GM19193 (cell line): ENCODE data around the gene RPRD1B.

Experiments
- POLR2A ChIP-seq: IDR thresholded peaks from 4 replicates; pipeline ENCODE4 v1.6.1; 2011; ENCODE audit not compliant: insufficient read depth, insufficient read length; ENCODE audit errors: extremely low read depth

The RPRD1B gene

GRCh38 chr20:37995856-37996605, 37.5 kb upstream of the RPRD1B start:
- no peak for TF ChIP-seq POLR2A

DNA sequence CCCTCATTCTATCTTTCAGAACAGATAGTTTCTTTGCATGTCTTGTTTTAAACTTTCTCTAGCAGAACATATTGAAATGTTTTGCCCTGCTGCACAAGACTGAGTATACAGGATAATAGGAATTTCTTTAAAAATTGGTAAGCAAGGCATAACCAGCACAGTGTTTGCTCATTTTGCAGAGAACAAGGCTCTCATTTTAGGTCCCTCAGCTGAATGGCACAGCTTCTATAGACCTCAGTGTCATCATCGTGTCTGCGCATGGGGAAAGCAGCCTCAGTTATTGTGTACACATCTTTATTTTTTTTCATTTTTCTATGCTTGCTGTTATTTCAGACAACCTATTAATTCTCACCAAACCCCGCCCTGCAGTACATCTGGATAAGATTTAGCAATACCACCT, 36.0 kb upstream of the RPRD1B start:
- TF ChIP-seq POLR2A: no peak

GRCh38 chr20:37999526-38000263, 33.9 kb upstream of the RPRD1B start:
- no peak for TF ChIP-seq POLR2A

DNA sequence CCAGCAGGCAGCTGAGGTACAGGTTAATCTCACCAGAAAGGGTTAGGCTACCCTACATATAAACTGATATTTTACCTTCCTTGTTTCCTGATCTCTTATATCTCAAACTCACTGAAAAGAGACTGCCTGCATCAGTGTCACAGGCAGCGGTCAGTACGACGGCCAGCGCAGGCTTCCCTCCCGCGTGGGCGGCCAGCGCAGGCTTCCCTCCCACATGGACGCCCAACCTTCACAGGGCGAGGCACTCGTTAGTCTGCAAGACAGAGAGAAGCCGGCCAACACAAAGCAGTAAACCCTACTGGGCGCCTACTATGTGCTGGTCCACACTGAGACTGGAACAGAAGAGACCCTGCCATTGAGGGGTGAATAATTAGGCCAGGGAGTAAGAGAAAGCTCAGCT, 33.3 kb upstream of the RPRD1B start:
- TF ChIP-seq POLR2A: no peak

DNA sequence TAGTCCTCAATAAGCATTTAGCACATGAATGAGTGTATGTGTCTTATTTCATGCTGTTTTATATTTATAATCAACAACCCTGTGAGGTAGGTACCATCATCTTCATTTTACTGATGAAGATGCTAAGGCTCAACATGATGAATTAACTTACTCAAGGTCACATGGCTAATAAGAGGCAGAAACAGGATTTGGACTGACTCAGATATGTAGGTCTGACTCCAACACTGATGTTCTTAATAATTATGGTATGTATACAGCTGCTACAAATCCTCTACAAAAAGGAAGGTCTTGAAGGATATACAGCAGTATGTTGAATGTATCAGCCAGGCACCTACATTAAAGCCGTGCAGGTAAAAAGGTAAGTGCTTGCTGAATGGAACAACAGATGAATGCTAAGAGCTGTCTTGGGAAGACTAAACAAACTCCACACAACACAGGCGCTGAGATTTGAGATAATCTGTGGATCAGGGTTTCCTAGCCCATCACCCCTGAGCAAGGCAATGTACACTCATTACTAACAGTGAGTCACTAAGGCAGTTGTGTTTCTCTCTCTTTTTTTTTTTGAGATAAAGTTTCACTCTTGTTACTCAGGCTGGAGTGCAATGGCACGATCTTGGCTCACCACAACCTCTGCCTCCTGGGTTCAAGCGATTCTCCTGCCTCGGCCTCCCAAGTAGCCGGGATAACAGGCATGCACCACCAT, 32.2 kb upstream of the RPRD1B start:
- no peak for TF ChIP-seq POLR2A

DNA sequence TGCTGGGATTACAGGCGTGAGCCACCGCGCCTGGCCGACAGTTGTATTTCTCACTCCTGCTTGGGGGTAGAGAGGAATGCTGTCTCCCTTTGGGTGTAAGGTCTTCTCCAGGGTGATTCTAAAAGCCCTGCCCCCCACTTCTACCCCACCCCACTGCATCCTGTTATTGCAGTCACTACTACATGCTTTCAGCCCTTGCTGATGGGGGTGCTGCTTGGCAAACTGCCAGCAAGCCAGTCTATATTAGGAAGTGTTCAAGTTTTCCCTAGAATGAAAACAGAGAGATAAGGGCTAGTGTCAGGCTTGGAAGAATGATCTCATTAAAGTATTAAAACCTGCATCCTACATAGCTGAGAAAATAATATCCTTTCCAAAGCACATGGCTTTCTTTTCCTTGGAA, 31.6 kb upstream of the RPRD1B start:
- TF ChIP-seq POLR2A: no peak

DNA sequence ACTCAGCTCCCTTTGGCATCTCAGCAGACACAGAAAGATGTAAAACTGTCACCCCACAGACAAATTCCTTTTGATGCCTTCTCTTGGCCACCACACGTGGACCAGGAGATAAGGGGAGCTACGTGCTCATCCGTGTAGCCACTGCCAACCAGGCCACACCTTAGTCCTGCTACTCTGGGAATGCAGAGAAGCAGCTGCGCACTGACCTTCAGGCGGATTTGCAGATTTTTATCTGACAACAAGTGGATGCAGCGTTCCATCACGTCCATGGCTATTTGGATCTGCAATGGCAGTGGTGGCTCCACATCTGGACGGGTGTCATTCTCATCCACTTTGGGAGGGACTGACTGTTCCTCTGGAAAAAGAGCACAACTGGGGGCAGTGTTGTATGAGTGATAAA, 31.1 kb upstream of the RPRD1B start:
- no peak for TF ChIP-seq POLR2A

DNA sequence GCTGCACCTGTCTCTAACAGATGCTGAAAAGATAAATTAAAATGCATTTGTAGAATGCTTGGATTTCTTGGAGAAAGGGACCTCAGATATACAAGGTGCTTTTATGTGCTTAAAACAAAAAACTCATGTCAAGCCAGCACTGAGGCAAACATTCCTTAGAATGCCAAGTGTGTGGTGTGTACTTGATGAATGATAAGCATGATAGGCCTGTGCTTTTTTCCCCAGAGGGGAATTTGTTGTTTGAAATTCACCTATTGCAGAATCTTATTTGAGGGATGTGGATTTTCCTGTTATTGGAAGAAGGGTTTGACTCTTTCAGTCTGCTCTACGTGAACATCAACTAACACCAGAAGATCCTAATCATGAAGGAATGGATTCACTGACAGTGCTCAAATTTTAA, 29.1 kb upstream of the RPRD1B start:
- no peak for TF ChIP-seq POLR2A

DNA sequence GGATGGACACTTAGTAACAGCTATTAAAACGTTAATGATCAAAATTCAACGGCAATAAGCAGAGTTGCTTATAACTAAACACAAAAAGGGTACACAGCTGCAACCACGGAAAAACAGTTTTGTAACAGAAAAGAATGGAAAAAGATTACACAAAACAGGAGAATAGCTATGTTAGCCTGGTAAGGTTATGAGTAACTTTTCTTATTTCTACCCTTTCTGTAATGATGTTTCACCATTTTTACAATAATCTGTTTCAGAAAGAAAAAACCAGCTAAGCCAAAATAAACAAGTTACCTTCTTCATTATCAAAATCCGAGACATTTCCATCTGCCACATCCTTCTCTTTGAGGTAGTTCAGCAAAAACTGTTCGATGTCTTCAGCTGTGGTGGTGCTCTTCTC, 27.6 kb upstream of the RPRD1B start:
- TF ChIP-seq POLR2A: no peak

GRCh38 chr20:38007526-38007925, 26.0 kb upstream of the RPRD1B start:
- TF ChIP-seq POLR2A: no peak

GRCh38 chr20:38008233-38008944, 25.2 kb upstream of the RPRD1B start:
- TF ChIP-seq POLR2A: no peak

DNA sequence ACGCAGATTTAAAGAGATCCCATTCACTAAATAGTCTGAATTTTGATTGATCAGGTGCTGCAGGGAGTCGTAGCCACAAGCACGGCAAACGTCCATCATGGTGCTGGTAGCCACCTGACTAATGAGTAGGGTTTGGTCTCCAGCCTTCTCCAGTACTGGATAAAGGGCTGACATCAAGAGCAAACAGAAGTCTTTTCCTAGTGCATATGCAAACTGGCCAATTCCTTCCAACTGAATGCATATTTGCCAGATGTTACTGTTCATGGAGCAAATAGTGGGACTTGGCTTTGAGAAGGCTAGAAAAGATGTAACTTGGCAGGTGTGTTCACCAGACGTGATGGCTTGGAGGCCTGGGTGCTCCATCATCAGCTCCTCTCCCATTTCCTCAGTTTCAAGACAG, 21.9 kb upstream of the RPRD1B start:
- no peak for TF ChIP-seq POLR2A

DNA sequence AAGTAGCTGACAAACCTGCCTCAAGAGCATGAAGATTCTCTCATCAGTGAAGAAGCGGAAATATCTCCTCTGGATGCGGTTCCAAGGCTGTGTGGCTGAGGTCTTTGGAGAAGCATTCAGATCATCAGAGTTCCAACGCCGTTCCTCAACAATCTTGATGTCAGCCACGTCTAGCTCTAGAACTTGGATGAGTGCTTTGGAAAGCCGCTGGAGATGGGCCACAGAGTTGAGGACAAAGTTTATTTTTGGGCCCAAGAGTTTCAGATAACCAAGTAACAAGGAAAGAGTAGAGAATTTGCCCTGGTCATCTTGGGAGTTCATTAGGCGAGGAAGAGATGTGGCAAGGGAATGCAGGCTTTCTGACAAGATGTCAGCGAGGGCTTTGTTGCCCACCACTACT, 21.2 kb upstream of the RPRD1B start:
- TF ChIP-seq POLR2A: no peak

DNA sequence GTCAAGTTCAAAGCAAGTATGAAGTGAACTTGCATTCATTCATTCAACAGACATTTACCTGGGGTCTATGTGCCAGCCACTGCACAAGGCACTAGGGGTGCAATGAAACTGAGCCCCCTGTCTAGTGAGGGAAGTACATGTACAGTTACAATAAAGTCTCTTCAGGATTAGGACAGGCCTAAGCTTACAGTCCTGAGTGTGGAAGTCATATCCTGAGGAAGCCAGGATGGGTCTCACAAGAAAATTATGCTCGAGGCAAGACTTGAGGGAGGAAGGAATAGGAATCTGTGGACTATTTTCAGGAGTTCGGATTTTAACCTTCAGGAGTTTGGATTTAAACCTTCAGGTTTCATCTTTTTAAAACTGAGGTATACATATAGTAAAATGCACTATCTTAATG, 19.7 kb upstream of the RPRD1B start:
- TF ChIP-seq POLR2A: no peak

DNA sequence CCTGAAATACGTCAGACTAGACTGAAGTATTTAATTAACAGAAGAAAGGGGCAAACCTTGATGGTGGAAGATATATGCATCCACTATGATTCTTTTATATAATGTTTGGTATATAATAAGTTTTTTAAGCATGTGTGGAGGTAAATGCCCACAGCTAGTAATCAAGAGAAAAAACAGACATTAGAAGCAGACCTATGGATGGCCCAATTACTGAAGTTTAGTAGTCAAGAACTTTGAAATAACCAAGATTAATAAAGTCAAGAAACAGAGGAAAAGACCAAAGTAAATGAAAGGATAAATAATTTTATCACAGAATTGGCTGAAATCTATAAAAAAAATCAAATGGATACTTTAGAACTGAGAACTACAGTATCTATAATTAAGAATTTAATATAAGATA, 15.6 kb upstream of the RPRD1B start:
- TF ChIP-seq POLR2A: no peak

GRCh38 chr20:38018385-38018784, 15.2 kb upstream of the RPRD1B start:
- TF ChIP-seq POLR2A: no peak

DNA sequence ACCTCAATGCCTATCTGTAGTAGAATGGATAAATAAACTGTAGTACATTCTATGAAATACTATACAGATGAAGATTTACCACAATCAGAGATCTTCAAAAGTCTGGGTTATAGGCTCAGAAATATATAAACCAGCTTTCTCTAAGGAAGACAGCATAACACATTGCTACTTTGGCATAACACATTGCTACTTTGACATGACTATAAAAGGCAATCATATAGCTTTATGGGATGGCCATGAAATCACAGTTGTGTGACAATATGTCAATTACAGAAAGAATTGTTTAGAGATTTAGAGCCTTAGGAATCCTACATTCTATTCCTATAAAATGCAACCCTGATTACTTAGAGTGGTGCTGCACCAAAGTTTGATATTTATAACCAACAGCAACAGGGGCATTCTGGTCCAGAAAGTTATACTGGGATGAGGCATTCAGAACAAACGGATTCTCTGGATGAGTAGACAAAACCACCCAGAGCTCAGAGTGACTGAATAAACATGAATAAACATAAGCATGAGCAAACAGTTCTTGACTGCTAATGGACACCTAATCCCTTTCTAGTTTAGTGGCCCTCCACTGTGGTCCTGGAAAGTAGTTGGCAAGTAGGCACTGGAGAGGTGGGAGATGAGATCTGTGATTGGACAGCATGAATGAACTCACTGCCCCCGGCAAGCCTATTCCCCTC, 12.3 kb upstream of the RPRD1B start:
- TF ChIP-seq POLR2A: no peak
